Spleen (tissue), 7 donors: ENCODE data around the gene FAM53B.

Experiments
- POLR2A ChIP-seq, 3 donors: fragments of 450-650 bp; IDR thresholded peaks; one replicate each; pipeline ENCODE4 v1.5.1; 2017; ENCODE audit warnings: antibody characterized with exemption in 3 of 3, mild to moderate bottlenecking in 1 of 3
- POLR2AphosphoS5 ChIP-seq, 3 donors: sonication (generic); formaldehyde crosslinking; IDR thresholded peaks; one replicate each; pipeline ENCODE4 v1.5.1; 2017; ENCODE audit warnings: antibody characterized with exemption in 3 of 3
- TF ChIP-seq, protein P1 (sequence below), 11 experiments: fragments of 200-600 bp in 7 of 11; fragments of 450-650 bp in 4 of 11; sonication (generic) in 4 of 11; IDR thresholded peaks in 8 of 11; conservative IDR thresholded peaks in 3 of 11; 1 replicate in 7 of 11; 2 replicates in 4 of 11; pipeline versions ENCODE4 v1.4.0 to v1.8.0; 2016 to 2021; ENCODE audit warnings: antibody characterized with exemption in 11 of 11, inconsistent platforms in 4 of 11, mild to moderate bottlenecking in 1 of 11
- donor health status: DM: no; HTN: no; CAD: no; lungs with moderate emphysema.
- donor health status: DM: no; HTN: no; CAD: no.
- donor health status: DM: no; HTN: no; CAD: no.

DNA sequence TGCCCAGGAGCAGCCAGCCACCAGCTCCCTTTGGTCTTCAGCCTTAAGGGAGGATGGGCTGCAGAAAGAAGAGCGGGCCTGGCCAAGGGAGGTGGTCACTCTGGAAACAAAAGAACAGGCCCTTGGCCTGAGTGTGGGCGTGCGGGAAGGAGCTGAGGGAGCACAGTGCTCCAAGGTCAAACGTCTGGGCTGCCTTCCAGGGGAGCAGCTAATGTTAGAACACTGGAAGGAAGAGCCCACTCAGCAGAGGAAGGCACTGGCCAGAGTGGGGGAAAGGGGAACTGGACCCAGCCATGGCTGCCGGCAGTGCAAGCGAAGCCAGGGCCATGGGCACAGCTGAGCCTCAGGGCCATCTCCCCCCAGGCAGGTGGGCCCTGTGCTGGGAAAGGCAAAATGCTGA is 42.7 kb downstream of the FAM53B start:
- TF ChIP-seq, protein P1, sequence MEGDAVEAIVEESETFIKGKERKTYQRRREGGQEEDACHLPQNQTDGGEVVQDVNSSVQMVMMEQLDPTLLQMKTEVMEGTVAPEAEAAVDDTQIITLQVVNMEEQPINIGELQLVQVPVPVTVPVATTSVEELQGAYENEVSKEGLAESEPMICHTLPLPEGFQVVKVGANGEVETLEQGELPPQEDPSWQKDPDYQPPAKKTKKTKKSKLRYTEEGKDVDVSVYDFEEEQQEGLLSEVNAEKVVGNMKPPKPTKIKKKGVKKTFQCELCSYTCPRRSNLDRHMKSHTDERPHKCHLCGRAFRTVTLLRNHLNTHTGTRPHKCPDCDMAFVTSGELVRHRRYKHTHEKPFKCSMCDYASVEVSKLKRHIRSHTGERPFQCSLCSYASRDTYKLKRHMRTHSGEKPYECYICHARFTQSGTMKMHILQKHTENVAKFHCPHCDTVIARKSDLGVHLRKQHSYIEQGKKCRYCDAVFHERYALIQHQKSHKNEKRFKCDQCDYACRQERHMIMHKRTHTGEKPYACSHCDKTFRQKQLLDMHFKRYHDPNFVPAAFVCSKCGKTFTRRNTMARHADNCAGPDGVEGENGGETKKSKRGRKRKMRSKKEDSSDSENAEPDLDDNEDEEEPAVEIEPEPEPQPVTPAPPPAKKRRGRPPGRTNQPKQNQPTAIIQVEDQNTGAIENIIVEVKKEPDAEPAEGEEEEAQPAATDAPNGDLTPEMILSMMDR (IDR thresholded peaks at IDR 0.05 in 8 of 11, conservative IDR thresholded peaks at IDR 0.05 in 3 of 11) = no peak
- no peak for TF ChIP-seq POLR2A (IDR thresholded peaks at IDR 0.05)
- TF ChIP-seq POLR2AphosphoS5 (IDR thresholded peaks at IDR 0.05) = peak; percentile 82 to 88 (median 85)
